Brain pericyte (primary cell): Measurements from ENCODE around the gene LEMD1.

Experiments
- DNase-seq: peaks from one replicate; pipeline ENCODE4 v3.0.0-alpha.2; 2012; ENCODE audit warnings: low read depth, low spot score

The LEMD1 gene

DNA sequence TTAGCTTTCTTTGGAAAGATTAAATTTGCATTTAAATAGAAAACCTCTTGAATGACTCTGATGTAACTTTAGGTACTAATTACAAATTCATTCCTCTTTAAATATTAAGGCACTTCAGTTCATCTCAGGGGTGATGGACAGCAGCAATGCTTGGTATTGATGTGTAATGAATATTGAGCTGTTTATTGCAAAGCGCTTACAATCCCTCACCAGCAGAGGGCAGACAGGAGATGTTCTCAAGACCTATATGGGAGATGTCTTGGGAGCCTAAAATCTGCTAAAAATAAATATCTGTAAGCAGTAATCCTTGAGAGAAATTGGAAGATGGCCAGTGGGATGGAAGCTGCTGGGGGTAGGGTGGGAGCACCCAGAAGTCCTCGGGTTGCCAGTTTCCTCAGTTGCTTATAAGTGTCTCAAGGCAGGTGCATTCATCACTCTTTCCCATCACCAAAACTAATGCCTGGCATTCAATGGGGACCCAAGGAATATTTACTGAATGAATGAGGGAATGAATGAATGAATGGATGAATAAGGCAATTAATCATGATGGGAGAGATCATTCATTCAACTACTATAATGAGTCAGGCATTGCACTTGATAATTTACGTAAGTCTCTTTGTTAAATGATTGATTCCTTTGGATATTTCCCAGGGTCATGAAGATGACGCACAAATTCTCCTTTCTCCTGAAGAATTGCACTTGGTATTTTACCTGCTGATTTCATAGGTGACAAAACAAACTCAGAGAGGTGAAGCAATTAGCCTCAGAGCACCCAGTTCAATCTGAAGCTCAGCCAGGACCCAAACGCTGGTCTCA lies 67.4 kb downstream of the LEMD1 start:
- DNase-seq: no peak

DNA sequence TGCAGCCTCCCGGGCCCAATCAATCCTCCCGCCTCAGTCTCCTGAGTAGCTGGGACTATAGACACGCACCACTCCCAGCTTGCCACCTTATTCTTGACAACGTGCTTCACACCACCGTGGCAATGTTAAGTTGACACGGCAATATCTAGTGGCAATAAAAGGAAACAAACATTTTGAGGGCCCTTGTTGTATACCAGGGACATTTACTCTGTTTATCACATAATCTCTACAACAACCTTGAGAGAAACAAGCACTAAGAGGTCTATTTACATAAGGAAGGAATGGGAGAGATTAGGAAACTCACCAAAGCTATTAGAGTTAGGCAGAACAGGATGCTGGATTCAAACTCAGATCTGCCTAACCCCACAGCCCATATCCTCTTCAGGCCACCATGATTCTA lies 68.2 kb downstream of the LEMD1 start:
- no peak for DNase-seq

DNA sequence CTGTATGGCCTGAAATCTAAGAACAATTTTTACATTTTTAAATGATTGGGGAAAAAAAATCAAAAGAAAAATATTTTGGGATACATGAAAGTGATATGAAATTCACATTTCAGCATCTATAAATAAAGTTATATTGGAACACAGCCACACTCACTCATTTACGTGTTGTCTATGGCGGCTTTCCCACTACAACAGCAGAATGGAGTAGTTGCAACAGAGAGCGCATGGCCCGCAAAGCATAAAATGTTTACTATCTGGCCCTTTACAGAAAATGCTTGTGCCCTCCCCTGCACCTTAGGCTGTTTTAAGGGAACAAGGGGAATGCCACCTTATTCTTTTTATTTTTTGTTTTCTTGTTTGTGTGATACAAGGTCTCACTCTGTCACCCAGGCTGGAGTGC lies 68.7 kb downstream of the LEMD1 start:
- no peak for DNase-seq

DNA sequence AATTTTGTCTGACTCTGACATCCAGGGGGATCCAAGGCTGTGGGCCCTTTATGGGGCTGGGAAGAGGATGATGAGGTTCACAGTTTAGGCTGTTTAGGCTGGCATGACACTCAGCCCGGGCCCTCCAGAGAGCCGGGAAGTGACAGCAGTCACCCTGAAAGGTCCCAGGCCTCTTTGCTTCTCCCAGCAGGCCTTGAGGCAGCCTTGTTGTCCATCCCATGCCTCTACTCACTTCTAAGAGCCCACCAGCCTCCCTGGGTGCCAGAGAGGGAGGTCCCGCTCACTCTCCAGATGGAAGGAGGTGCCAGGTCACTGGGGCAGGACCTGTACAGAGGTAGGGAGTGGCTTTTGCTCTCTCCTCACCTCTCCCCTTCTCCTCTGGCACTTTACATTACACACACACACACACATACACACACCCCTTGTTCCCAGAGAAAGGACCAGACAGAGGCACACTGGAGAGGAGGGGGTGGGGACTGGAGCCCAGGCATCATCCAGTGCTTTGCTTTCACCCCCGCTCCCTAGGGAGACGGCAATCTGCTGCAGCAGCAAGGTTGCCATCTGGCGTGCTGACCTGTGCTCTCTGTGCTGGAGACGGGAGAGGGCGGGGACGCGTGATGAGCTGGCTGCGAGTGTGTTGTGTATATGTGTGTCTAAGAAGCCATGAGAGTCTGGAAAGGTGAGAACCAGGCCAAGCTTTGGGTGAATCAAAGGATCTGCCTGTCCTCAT lies 69.7 kb downstream of the LEMD1 start:
- no peak for DNase-seq

DNA sequence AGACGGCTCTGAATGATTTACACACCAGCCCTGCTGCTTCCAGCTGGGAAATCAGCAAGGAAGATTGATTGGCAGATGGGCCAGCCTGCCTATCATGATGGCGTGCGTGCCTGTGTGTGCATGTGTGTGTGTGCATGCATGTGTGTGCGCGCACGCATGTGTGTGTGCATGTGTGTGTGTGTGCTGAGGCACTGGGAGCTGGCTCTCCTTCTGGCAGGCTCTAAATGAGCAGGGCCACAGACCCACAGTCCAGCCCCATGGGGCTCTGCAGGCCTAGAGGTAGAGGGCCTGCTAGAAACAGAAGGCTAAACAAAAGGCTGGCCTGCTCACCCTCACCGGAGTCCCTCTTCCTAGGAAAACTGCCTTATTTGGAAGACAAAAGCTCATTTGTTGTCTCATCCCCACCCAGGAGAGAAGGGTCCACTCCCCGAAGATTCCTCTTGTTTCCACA lies 71.1 kb downstream of the LEMD1 start:
- no peak for DNase-seq

DNA sequence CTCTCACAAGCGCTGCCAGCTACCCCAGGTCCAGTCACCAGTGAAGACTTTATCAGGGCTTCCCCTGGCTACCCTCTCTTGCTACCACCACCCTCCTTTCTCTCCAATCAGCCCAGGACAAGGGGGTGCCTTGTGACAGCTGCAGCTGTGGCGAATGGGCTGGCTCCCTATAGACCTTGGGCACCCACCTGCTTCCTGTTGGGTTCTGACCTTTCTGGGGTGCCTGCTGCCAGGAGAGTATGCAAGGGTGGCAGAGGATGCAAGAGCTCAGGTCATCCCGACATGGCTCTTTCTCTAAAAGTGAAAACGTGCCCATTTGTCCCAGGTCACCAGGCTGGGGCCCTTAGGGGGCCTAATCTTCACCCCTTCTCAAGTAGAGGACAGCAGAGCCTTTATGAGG lies 71.7 kb downstream of the LEMD1 start:
- no peak for DNase-seq

DNA sequence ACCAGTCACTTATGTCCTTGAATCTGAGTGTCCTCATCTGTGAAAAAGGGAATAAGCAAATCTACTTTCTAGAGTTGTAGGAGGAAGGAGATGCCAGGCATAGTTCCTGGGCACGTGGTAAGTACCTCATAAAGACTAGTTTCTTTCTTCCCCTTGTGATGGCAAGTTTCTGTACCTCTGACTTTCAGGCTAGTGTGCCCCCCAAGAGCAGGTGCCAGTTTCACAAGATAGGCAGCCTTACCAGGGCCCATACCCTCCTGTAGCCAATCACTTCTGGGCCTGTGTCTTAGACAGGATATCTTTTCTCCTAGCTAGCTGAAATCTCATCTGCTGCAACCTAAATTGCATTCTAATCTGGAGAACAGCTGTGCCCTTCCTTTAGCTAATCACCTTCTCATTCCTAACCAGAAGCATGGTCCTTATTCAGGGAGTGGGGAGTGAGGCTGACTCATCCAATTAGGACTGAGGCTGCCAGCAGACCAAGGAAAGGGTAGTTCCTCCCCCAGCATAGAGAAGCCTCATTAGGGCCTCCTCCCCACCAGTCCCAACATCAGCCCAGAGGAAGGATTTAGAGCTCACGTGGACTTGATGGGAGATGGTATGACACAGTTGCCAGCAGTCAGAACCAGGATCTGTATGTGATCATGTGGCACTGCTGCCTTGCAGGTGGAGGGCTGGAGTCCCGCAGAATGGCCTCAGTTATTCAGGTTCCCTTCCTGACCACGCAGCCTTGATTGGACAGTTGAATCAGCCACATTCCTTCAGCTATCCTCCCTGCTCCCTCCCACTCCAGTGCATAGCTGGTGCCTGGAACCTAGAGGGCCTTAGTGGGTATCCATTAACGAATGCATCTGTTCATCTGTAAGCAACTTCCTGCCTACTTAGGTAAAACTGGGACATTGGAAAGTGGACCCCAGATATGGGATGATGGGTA lies 73.0 kb downstream of the LEMD1 start:
- DNase-seq: no peak

DNA sequence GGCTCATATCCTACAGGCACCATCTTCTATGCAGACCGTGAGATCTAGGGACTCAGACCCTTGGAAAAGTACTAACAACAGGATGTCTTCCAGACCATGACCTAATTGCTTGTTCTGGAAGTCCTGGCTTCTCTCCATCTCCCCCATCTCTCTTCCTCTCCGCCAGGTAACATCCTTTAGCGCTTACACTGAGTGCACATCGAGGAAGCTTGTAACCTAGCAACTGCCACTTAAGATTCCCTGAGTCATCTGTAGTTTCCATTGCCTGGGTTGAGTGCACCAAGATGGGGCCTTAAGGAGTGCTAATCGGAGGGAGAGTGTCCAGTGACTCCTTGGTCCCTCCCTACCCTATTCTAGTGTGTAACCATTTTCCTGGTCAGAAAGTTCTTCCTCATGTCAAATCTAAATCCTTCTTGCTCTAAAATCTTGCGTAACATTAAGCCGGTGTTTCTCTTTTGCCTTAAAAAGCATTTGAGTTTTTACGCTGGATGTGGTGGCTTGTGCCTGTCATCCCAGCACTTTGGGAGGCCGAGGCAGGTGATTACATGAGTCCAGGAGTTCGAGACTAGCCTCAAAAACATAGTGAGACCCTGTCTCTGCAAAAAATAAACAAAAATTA lies 74.8 kb downstream of the LEMD1 start:
- no peak for DNase-seq

DNA sequence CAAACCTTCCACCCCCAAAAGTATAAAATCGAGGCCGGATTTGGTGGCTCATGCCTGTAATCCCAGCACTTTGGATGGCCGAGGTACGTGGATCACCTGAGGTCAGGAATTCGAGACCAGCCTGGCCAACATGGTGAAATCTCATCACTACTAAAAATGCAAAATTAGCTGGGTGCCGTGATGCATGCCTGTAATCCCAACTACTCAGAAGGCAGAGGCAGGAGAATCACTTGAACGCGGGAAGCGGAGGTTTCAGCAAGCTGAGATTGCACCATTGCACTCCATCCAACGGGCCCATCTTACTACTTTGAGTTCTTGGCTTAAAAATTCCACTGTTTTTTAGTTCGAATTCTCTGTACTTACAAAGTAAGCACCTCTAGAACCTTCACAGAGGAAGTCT lies 76.1 kb downstream of the LEMD1 start:
- DNase-seq: no peak

DNA sequence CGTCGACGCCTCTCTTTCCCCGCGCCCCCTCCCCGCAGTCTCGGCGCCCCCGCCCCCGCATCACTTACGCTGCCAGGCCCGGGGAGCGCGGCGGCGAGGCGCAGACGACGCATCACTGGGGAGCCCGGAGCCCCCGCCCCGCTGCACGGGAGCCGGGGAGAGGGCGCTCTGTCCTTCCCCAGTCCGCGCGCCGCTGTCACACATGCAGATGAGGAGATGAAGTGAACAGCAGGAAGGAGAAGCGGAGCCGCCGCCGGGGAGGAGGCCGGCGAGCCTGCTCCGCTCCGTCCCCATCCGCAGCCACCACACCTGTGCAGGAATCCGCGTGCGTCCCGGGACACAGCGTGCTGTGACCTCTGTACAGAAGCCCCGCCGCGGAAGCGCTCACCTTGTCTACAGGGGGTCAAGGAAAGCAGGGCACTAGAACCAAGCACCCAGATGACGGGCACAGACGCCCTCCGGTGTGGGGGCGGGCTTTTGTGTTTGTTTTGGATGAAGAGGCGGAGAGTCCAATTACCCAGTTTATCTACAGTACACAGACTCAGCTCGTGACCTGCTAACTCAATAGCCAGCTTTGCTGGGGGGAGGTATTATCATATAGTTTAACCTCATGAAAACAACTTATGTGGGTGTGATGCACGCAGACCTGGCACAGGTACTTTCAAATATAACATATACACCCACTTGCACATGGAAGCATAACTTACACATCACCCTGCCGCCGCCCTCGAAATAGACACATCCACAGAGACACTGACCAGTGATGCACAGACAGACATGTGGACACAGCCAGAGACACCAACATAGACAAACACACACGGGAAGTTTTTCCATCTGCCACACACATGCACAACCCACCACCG lies 77.6 kb downstream of the LEMD1 start:
- no peak for DNase-seq

DNA sequence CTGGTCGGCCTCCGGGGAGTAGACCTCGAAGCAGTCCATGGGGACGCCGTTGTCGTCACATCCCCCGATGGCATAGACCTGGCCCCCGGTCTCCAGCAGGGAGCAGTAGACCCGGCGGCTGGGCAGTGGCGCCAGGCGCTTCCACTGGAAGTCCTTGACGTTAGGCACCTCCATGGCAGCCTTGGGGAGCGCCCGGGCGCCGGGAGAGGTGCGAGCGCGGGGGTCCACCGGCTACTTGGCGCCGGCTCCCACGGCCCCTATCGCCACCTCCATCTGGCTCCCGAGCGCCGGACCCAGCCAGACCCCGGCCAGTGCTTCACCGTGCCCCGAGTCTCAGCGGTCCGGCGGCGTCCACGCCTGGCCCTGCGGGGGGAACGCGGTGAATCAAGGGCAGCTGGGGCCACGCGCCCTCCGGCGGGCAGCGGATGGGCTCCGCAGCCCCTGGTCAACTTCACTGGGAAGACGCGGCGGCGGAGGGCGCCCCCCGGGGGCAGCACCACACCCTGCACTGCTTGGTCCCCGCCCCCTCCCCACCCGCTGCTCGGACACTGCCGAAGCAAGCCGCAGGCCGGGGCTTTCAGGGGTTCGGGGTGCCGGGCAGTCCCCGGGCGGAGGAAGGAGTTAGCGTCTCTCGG lies 78.3 kb downstream of the LEMD1 start:
- DNase-seq: no peak

DNA sequence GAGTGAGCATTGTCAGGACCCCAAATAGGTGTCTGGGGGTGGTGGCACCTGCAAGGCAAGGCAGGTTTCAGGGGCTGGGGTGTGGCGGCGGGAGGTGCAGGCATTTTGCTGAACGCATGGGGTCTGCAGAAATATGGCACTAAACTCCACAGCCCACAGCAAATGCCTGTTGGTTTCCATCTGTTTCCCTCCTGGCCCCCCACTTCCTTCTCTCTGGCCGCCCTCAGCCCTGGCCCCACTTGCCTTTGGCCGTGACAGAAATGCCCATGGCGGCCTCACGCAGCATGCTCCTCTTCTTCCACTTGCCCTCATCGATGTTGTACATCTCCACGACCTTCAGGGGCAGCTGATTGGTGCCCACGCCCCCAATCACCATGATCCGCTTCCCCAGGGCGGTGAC lies 78.9 kb downstream of the LEMD1 start:
- no peak for DNase-seq

DNA sequence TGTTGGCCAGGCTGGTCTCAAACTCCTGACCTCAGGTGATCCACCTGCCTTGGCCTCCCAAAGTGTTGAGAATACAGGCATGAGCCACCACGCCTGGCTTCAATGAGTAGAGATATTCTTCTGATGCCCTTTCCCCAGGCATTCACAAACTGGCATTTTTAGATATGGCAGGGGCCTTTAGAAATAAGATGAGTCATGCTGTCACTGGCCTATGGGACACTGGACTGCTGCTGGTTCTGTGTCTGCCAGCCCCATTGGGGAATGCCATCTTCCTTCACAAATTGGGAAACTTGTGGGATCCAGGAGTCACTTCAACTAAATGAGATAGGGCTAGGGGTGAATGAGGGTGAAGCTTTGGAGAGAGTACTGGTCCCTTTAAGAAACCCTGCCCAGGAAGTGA lies 81.2 kb downstream of the LEMD1 start:
- DNase-seq: no peak

DNA sequence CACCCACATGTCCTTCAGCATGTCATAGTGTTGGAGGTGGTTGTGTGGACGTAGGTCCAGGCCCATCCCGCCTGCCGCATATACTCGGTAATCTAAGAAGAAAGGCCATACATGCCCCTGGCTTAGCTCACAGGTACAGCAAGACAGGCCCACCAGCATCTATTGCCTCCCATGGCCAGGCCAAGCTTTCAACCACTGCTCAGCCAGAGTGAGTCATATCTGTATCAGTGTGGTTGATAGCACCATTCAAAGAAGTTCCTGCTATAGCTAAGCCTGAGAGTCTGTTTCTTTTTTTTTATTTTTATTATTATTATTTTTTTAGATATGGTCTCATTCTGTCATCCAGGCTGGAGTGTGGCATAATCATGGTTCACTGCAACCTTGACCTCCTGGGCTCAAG lies 82.1 kb downstream of the LEMD1 start:
- DNase-seq: no peak

DNA sequence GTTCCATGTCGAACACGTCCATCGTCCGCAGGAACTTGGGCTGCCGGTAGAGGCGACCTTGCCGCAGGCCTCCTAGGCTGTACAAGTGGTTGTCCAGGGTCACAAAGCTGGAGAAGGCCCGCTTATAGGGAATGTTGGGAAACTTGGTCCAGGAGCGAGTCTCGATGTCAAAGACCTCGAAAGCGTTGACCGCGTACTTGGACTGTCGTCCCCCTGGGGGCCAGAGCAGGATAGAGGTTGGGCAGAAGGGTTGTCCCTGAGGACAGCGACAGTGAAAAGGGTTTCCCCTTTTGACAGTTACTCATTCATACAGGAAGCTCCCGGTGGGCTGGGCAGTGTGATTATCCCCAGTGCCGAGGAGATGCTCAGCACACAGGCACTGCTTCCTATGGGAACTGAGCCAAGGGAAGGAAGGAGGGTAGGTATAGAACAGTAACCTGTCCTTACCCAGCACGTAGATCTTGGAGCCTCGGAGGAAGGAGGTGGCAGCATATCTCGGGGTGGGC lies 82.6 kb downstream of the LEMD1 start:
- no peak for DNase-seq

DNA sequence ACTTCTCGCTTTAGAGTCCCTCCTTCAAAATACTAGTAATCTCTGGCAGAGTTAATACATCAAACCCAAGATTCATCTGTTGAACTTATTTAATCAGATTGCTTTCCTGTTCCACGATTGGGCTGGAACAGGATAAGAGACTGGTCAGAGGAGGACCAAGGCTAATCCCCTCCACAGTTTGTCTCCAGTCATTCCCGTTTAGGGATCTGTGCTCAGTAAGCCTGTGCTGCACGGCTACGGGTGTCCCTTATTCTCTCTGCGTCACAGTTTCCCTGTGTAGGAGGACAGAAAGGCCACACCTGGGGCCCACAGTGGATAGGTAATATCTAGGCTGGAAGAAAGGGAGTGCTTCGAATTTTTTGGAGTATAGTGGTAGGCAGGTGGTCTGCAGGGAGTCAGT lies 83.8 kb downstream of the LEMD1 start:
- no peak for DNase-seq

DNA sequence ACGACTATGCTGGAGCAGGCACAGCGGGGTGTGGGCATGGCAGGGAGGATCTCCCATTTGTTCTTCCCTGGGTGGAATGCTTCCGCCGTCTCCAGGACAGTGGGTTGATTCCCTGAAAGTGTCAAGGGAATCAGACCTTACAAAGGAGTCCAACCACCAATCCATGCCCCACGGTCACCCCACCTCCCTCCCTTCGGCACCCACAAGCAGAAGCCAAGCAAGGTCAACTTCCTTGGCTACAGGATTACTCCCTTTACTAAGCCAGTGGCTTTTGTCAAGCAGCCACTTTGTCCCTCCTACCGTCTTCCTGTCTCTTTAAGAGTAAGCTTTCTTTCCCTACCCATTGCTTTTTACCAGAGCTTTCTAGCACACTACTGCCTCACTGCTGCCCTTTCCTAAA lies 84.4 kb downstream of the LEMD1 start:
- no peak for DNase-seq

DNA sequence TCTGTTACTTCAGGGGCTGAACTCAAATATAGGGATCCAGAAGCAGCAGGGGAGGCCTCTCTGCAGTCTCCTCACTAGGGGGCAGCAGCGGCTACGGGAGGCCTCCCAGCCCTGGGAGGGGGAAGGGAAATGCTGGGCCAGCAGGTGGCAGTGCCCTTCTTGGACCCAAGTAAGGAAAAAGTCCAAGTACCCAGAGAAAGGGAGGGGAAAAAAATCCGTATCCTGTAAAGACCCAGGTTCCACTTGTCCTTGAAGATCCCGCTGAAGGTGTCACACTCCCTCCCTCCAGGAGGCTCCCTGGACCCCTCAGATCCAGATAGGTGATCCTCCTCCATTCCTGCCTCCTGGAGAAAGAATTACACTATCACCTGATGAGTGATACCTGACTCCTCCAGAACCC lies 86.2 kb downstream of the LEMD1 start:
- no peak for DNase-seq

DNA sequence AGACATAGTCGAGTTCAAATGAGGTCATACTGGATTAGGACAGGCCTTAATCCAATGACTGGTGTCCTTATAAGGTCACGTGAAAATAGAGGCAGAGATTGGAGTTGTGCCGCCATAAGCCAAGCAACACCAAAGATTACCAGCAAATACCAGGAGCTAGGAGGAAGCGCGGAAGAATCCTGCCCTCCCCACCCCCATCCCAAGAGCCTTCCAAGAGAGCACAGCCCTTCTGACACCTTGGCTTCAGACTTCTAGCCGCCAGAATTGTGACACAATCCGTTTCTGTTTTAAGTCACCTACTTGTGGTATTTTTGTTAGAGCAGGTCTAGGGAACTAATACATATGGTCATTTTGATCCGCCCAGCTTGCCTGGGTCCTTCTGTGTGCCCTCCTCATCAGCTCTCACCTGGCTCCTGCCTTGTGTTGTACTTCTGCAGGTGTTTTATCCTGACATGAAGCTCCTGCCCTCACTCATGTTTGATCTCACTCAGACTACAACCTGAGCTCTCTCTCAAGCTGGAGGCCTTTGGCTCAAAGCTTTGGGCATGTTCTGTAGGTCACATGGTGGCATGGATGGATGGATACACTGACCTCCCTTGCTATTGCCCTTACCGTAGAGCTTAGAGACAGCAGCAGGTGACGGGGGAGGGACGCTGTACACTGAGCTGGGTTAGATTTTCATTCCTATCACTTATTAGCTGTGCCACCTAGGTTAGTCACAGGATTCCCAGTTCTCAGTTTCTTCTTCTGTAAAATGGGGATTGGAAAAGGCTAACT lies 89.7 kb downstream of the LEMD1 start:
- no peak for DNase-seq
